Upper lobe of left lung (tissue), 4 donors: Measurements from ENCODE around the gene CXCL6.

Source experiments
- CTCF ChIP-seq, 6 experiments: fragments of 450-650 bp in 4 of 6; fragments of 200-600 bp in 2 of 6; sonication (generic) in 2 of 6; IDR thresholded peaks; one replicate each; pipeline ENCODE4 v1.5.1; 2016 to 2019; ENCODE audit warnings: antibody characterized with exemption in 6 of 6
- EP300 ChIP-seq, 4 donors: sonication (generic); formaldehyde crosslinking; IDR thresholded peaks; one replicate each; pipeline ENCODE4 v1.5.1; 2017; ENCODE audit warnings: antibody characterized with exemption in 4 of 4, control low read depth in 2 of 4
- POLR2A ChIP-seq, 4 donors: fragments of 450-650 bp; IDR thresholded peaks; one replicate each; pipeline ENCODE4 v1.5.1; 2016 to 2017; ENCODE audit warnings: antibody characterized with exemption in 4 of 4, mild to moderate bottlenecking in 2 of 4
- POLR2AphosphoS5 ChIP-seq, 2 donors: sonication (generic); formaldehyde crosslinking; IDR thresholded peaks; one replicate each; pipeline ENCODE4 v1.5.1; 2017; ENCODE audit warnings: antibody characterized with exemption in 2 of 2

- TF ChIP-seq POLR2AphosphoS5 (IDR thresholded peaks at IDR 0.05) (no peak), CTCF (IDR thresholded peaks at IDR 0.05) (no peak), POLR2A (IDR thresholded peaks at IDR 0.05) (no peak), EP300 (IDR thresholded peaks at IDR 0.05) (no peak)
Measured at GRCh38 chr4:73848183-73848777, 11.8 kb downstream of the CXCL6 start.
